ENCODE data around the gene DGCR8.

DGCR8 gene

GRCh38 chr22:20115691-20116375 is 35.8 kb downstream of the DGCR8 start, which contains the start of gene RANBP1:
TSS of gene RANBP1 (plus strand) at chr22:20116104. CDS start at chr22:20116185, 81 bp downstream.
- 87% methylated on average over 30 of the region's 30 CpGs for WGBS
- peak within 1 kb of the TSS; percentile 100 for H3K9ac ChIP-seq (ENCODE audit: low read depth, low read length)
- H3K27me3 ChIP-seq (ENCODE audit: insufficient read depth, low read length), result no peaks in the 10 kb centered on the region
- no peaks in the 10 kb centered on the region for H3K9me3 ChIP-seq (ENCODE audit: insufficient read depth, low read depth, low read length)
- peak within 1 kb of the TSS; percentile 94 for H3K4me3 ChIP-seq (ENCODE audit: low read length)
- H3K4me1 ChIP-seq (ENCODE audit: insufficient read depth, low read length), result peaks cover 14% of the 10 kb centered on the region; the same call in 1 of the 2 replicates
- peak within 1 kb of the TSS; percentile 83 for H3K27ac ChIP-seq (ENCODE audit: low read depth, low read length)
- H3K36me3 ChIP-seq (ENCODE audit: insufficient read depth, low read length), result peaks cover 73% of the 10 kb centered on the region

- H3K27ac ChIP-seq (ENCODE audit: low read depth, low read length), result peak overlapping the region; percentile 83
- H3K36me3 ChIP-seq (ENCODE audit: insufficient read depth, low read length), result peaks cover 74% of the 10 kb centered on the region
- no peaks in the 10 kb centered on the region for H3K9me3 ChIP-seq (ENCODE audit: insufficient read depth, low read depth, low read length)
- WGBS, result 21% methylated on average over 27 of the region's 27 CpGs
- H3K4me1 ChIP-seq (ENCODE audit: insufficient read depth, low read length), result peaks cover 14% of the 10 kb centered on the region; the same call in 1 of the 2 replicates
- peak overlapping the region; percentile 100 for H3K9ac ChIP-seq (ENCODE audit: low read depth, low read length)
- H3K27me3 ChIP-seq (ENCODE audit: insufficient read depth, low read length), result no peaks in the 10 kb centered on the region
- peak overlapping the region; percentile 94 for H3K4me3 ChIP-seq (ENCODE audit: low read length)
Measured at GRCh38 chr22:20116376-20116950, 36.4 kb downstream of the DGCR8 start.

GRCh38 chr22:20116951-20117632 is 37.1 kb downstream of the DGCR8 start, which contains the start of gene TRMT2A:
TSS of gene TRMT2A (minus strand) at chr22:20117226. CDS start at chr22:20116906, 320 bp downstream.
- WGBS, result under 1% methylated on average over 88 of the region's 88 CpGs
- Histone ChIP-seq H3K27ac (ENCODE audit: low read depth, low read length) (peak within 1 kb of the TSS; percentile 89), H3K9ac (ENCODE audit: low read depth, low read length) (peak within 1 kb of the TSS; percentile 100), H3K4me1 (ENCODE audit: insufficient read depth, low read length) (peaks cover 14% of the 10 kb centered on the region; the same call in 1 of the 2 replicates), H3K27me3 (ENCODE audit: insufficient read depth, low read length) (no peaks in the 10 kb centered on the region), H3K9me3 (ENCODE audit: insufficient read depth, low read depth, low read length) (no peaks in the 10 kb centered on the region), H3K4me3 (ENCODE audit: low read length) (peak within 1 kb of the TSS; percentile 94), H3K36me3 (ENCODE audit: insufficient read depth, low read length) (peaks cover 75% of the 10 kb centered on the region)

- peaks cover 14% of the 10 kb centered on the region; the same call in 1 of the 2 replicates for H3K4me1 ChIP-seq (ENCODE audit: insufficient read depth, low read length)
- peaks cover 73% of the 10 kb centered on the region for H3K36me3 ChIP-seq (ENCODE audit: insufficient read depth, low read length)
- H3K27me3 ChIP-seq (ENCODE audit: insufficient read depth, low read length), result no peaks in the 10 kb centered on the region
- peak overlapping the region; percentile 94 for H3K4me3 ChIP-seq (ENCODE audit: low read length)
- peak overlapping the region; percentile 100 for H3K9ac ChIP-seq (ENCODE audit: low read depth, low read length)
- H3K27ac ChIP-seq (ENCODE audit: low read depth, low read length), result peak overlapping the region; percentile 89
- H3K9me3 ChIP-seq (ENCODE audit: insufficient read depth, low read depth, low read length), result no peaks in the 10 kb centered on the region
- under 1% methylated on average over 66 of the region's 66 CpGs for WGBS
Measured at GRCh38 chr22:20117633-20118299, 37.7 kb downstream of the DGCR8 start.

GRCh38 chr22:20118300-20119020 is 38.4 kb downstream of the DGCR8 start:
- Histone ChIP-seq H3K27me3 (ENCODE audit: insufficient read depth, low read length) (no peaks in the 10 kb centered on the region), H3K9ac (ENCODE audit: low read depth, low read length) (peak overlapping the region; percentile 100), H3K9me3 (ENCODE audit: insufficient read depth, low read depth, low read length) (no peaks in the 10 kb centered on the region), H3K36me3 (ENCODE audit: insufficient read depth, low read length) (peaks cover 70% of the 10 kb centered on the region), H3K4me1 (ENCODE audit: insufficient read depth, low read length) (peaks cover 14% of the 10 kb centered on the region; the same call in 1 of the 2 replicates), H3K27ac (ENCODE audit: low read depth, low read length) (peak overlapping the region; percentile 89), H3K4me3 (ENCODE audit: low read length) (peak overlapping the region; percentile 94)
- WGBS, result 34% methylated on average over 6 of the region's 8 CpGs

GRCh38 chr22:20121856-20122415 is 41.9 kb downstream of the DGCR8 start:
- no peak overlapping the region for H3K27ac ChIP-seq (ENCODE audit: low read depth, low read length)

GRCh38 chr22:20123366-20124082 is 43.5 kb downstream of the DGCR8 start:
- peaks cover 13% of the 10 kb centered on the region; the same call in 1 of the 2 replicates for H3K4me1 ChIP-seq (ENCODE audit: insufficient read depth, low read length)
- H3K27me3 ChIP-seq (ENCODE audit: insufficient read depth, low read length), result no peaks in the 10 kb centered on the region
- H3K4me3 ChIP-seq (ENCODE audit: low read length), result no peak overlapping the region
- H3K9me3 ChIP-seq (ENCODE audit: insufficient read depth, low read depth, low read length), result no peaks in the 10 kb centered on the region
- no peak overlapping the region for H3K27ac ChIP-seq (ENCODE audit: low read depth, low read length)
- 98% methylated on average over 13 of the region's 13 CpGs for WGBS
- H3K36me3 ChIP-seq (ENCODE audit: insufficient read depth, low read length), result peaks cover 90% of the 10 kb centered on the region
- H3K9ac ChIP-seq (ENCODE audit: low read depth, low read length), result no peak overlapping the region

More at GRCh38 chr22:20121856-20122415, 41.9 kb downstream of the DGCR8 start:
- Histone ChIP-seq H3K4me1 (ENCODE audit: insufficient read depth, low read length) (peaks cover 14% of the 10 kb centered on the region; the same call in 1 of the 2 replicates), H3K36me3 (ENCODE audit: insufficient read depth, low read length) (peaks cover 79% of the 10 kb centered on the region), H3K4me3 (ENCODE audit: low read length) (no peak overlapping the region), H3K9ac (ENCODE audit: low read depth, low read length) (no peak overlapping the region), H3K9me3 (ENCODE audit: insufficient read depth, low read depth, low read length) (no peaks in the 10 kb centered on the region), H3K27me3 (ENCODE audit: insufficient read depth, low read length) (no peaks in the 10 kb centered on the region)
- 97% methylated on average over 22 of the region's 22 CpGs for WGBS

GRCh38 chr22:20124083-20124787 is 44.2 kb downstream of the DGCR8 start:
- H3K9me3 ChIP-seq (ENCODE audit: insufficient read depth, low read depth, low read length), result no peaks in the 10 kb centered on the region
- no peak overlapping the region for H3K9ac ChIP-seq (ENCODE audit: low read depth, low read length)
- no peaks in the 10 kb centered on the region for H3K27me3 ChIP-seq (ENCODE audit: insufficient read depth, low read length)
- 95% methylated on average over 11 of the region's 11 CpGs for WGBS
- H3K36me3 ChIP-seq (ENCODE audit: insufficient read depth, low read length), result peaks cover 82% of the 10 kb centered on the region
- no peak overlapping the region for H3K27ac ChIP-seq (ENCODE audit: low read depth, low read length)
- peaks cover 6% of the 10 kb centered on the region; the same call in 1 of the 2 replicates for H3K4me1 ChIP-seq (ENCODE audit: insufficient read depth, low read length)
- H3K4me3 ChIP-seq (ENCODE audit: low read length), result no peak overlapping the region

Measured in HUES64 (cell line).